CD4-positive, CD25-positive, alpha-beta regulatory T cell (primary cell): ENCODE results near the gene CERS6. TPM values are rescaled to one million over a fixed set of nuclear protein-coding genes. Genes with fewer than 3 reads are reported as not detected.
A peak's percentile ranks its signal among the peaks of the same experiment; 100 is the strongest.

Source experiments
- ATAC-seq, 2 donors: fragments of 150-1000 bp; cut with Tn5 transposase; one replicate each; pipeline ENCODE4 v1.10.0; 2021; ENCODE audit warnings: low read depth in 2 of 2, moderate number of reproducible peaks in 2 of 2, moderate library complexity in 1 of 2
- DNase-seq, 3 donors: peaks; one replicate each; pipeline versions ENCODE4 v3.0.0 to v3.0.0-alpha.2; 2012 to 2022; ENCODE audit warnings: mixed read lengths in 1 of 3
- H3K27ac ChIP-seq: one replicate; pipeline ENCODE4 v1.7.0; 2013; ENCODE audit warnings: mild to moderate bottlenecking, low read length; ENCODE audit not compliant: insufficient read depth, poor library complexity, severe bottlenecking
- H3K27me3 ChIP-seq: one replicate; pipeline ENCODE4 v1.7.0; 2013; ENCODE audit warnings: low read length; ENCODE audit not compliant: control insufficient read depth, insufficient read depth
- H3K36me3 ChIP-seq: one replicate; pipeline ENCODE4 v1.7.0; 2013; ENCODE audit warnings: mild to moderate bottlenecking, low read length, moderate library complexity; ENCODE audit not compliant: control insufficient read depth, insufficient read depth
- H3K4me1 ChIP-seq: 2 replicates; pipeline ENCODE4 v1.7.0; 2013; ENCODE audit warnings: mild to moderate bottlenecking, low read length; ENCODE audit not compliant: insufficient read depth, control insufficient read depth, poor library complexity, severe bottlenecking
- H3K4me3 ChIP-seq: one replicate; pipeline ENCODE4 v1.7.0; 2013; ENCODE audit warnings: low read depth, mild to moderate bottlenecking, low read length, moderate library complexity
- H3K9me3 ChIP-seq, 2 experiments: 1 replicate in 1 of 2; 2 replicates in 1 of 2; pipeline ENCODE4 v1.7.0; 2013; ENCODE audit warnings: low read length in 2 of 2, mild to moderate bottlenecking in 1 of 2, moderate library complexity in 1 of 2; ENCODE audit not compliant: control insufficient read depth in 2 of 2
- H3K27ac Mint-ChIP-seq, 3 donors: one replicate each; pipeline ENCODE4 v1.8.0; 2020 to 2022; ENCODE audit warnings: mild to moderate bottlenecking in 3 of 3, mixed read lengths in 3 of 3, moderate library complexity in 2 of 3
- H3K27me3 Mint-ChIP-seq: one replicate; pipeline ENCODE4 v1.8.0; 2022; ENCODE audit warnings: mild to moderate bottlenecking, mixed read lengths
- H3K36me3 Mint-ChIP-seq: one replicate; pipeline ENCODE4 v1.8.0; 2020; ENCODE audit warnings: mixed read lengths
- H3K4me1 Mint-ChIP-seq, 4 donors: one replicate each; pipeline ENCODE4 v1.8.0; 2020 to 2022; ENCODE audit warnings: mixed read lengths in 4 of 4, mild to moderate bottlenecking in 1 of 4
- H3K4me3 Mint-ChIP-seq, 4 donors: one replicate each; pipeline ENCODE4 v1.8.0; 2020 to 2022; ENCODE audit warnings: mild to moderate bottlenecking in 4 of 4, mixed read lengths in 4 of 4, moderate library complexity in 3 of 4
- H3K9me3 Mint-ChIP-seq, 7 donors: one replicate each; pipeline ENCODE4 v1.8.0; 2020 to 2022; ENCODE audit warnings: mixed read lengths in 7 of 7, mild to moderate bottlenecking in 3 of 7, moderate library complexity in 2 of 7
- polyA plus RNA-seq, 4 donors: library from polyadenylated mRNA; unstranded; fragments of 300-500 nt; fragmentation: Illumina TruSeq; gene quantifications; one replicate each; pipeline ENCODE4 v1.2.3, GENCODE V29; 2021
- total RNA-seq: library from RNA; stranded (reverse); gene quantifications from one replicate; pipeline ENCODE4 v1.2.3, GENCODE V29; 2022

CERS6 gene
- total and polyA plus RNA-seq, 5 donors from 2014 or later, result 1.3 to 5.3 (median 3.6) TPM

DNA sequence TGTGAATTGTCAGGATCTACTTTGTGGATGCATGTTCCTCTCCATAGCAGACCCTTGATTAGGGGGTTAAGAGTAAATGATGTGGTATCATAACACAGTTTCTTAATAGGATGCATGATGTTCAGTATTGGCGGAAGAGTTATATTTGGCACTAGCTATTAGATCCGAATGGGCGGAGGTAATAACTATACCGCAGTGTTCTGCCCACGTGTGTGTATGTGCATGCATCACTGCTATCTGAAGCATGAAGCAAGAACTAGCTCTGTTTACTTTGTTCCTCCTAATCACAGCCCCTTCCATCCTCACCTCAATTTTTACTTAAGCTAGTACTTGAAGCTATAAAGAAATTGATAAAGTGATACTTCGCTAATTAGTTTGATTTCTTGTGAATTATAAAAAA lies 186.8 kb downstream of the CERS6 start:
- DNase-seq, result no peak
- no peak for ATAC-seq
- H3K4me1 ChIP-seq, result no peaks in the 10 kb centered on the region
- H3K9me3 ChIP-seq, result no peaks in the 10 kb centered on the region
- H3K27me3 ChIP-seq, result no peaks in the 10 kb centered on the region
- H3K4me3 Mint-ChIP-seq, result no peak overlapping the region
- no peaks in the 10 kb centered on the region for H3K36me3 ChIP-seq
- H3K4me3 ChIP-seq, result no peak overlapping the region
- no peaks in the 10 kb centered on the region for H3K27me3 Mint-ChIP-seq
- H3K27ac Mint-ChIP-seq, result no peak overlapping the region
- H3K9me3 Mint-ChIP-seq, result peaks cover 0 to 4% (median 0%) of the 10 kb centered on the region in 7 donors
- H3K4me1 Mint-ChIP-seq, result peaks cover 0 to 16% (median 1%) of the 10 kb centered on the region in 4 donors
- no peak overlapping the region for H3K27ac ChIP-seq
- peaks cover 11% of the 10 kb centered on the region for H3K36me3 Mint-ChIP-seq

DNA sequence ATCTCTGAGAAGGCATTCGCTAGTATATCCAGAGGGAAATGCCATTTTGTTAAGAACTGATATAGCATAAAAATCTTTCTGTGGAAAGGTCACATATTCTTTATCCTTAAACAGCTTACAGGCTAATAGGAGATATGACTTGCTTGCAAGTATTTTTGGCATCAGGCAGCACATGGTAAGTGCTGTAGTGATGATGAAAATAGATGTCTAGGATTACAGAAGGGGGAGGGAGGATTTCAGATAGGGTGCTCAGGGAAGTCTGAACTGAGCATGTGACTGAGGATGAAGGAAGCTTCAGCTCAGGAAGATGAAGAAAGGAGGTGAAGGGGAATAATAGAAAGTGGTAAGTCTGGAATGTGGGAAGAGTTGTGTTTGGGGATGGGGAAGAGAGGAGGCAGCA lies 187.9 kb downstream of the CERS6 start:
- no peak overlapping the region for H3K4me3 Mint-ChIP-seq
- DNase-seq (no peak), ATAC-seq (no peak)
- no peaks in the 10 kb centered on the region for H3K9me3 ChIP-seq
- H3K27me3 ChIP-seq, result no peaks in the 10 kb centered on the region
- no peaks in the 10 kb centered on the region for H3K4me1 ChIP-seq
- H3K4me1 Mint-ChIP-seq, result peaks cover 0 to 16% (median 1%) of the 10 kb centered on the region in 4 donors
- peaks cover 0 to 4% (median 0%) of the 10 kb centered on the region in 7 donors for H3K9me3 Mint-ChIP-seq
- no peaks in the 10 kb centered on the region for H3K36me3 ChIP-seq
- H3K27me3 Mint-ChIP-seq, result no peaks in the 10 kb centered on the region
- H3K36me3 Mint-ChIP-seq, result peaks cover 11% of the 10 kb centered on the region
- H3K27ac Mint-ChIP-seq, result peak overlapping the region in 2 of 3 donors; percentile 1 to 21
- no peak overlapping the region for H3K27ac ChIP-seq
- no peak overlapping the region for H3K4me3 ChIP-seq

DNA sequence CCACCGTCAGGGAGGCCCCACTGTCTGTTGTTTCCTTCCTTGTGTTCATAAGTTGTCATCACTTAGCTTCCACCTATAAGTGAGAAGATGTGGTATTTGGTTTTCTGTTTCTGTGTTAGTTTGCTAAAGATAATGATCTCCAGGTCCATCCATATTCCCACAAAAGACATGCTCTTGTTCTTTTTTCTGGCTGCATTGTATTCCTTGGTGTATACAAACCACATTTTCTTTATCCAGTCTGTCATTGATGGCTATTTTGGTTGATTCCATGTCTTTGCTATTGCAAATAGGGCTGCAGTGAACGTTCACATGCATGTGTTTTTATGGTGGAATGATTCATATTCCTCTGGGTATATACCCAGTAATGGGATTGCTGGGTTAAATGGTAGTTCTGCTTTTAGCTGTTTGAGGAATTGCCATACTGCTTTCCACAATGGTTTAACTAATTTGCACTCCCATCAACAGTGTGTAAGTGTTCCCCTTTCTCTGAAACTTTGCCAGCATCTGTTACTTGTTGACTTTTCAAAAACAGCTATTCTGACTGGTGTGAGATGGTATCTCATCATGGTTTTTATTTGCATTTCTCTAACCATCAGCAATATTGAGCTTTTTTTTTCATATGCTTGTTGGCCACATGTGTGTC lies 189.7 kb downstream of the CERS6 start:
- H3K9me3 ChIP-seq, result no peaks in the 10 kb centered on the region
- H3K27me3 Mint-ChIP-seq, result no peaks in the 10 kb centered on the region
- no peak overlapping the region for H3K27ac Mint-ChIP-seq
- no peaks in the 10 kb centered on the region for H3K4me1 ChIP-seq
- peaks cover 11% of the 10 kb centered on the region for H3K36me3 Mint-ChIP-seq
- H3K4me3 Mint-ChIP-seq, result no peak overlapping the region
- no peaks in the 10 kb centered on the region for H3K36me3 ChIP-seq
- no peak overlapping the region for H3K4me3 ChIP-seq
- no peak overlapping the region for H3K27ac ChIP-seq
- H3K4me1 Mint-ChIP-seq, result peaks cover 0 to 16% (median under 1%) of the 10 kb centered on the region in 4 donors
- no peak for DNase-seq
- peaks cover 0 to 4% (median 0%) of the 10 kb centered on the region in 7 donors for H3K9me3 Mint-ChIP-seq
- no peak for ATAC-seq
- H3K27me3 ChIP-seq, result no peaks in the 10 kb centered on the region

DNA sequence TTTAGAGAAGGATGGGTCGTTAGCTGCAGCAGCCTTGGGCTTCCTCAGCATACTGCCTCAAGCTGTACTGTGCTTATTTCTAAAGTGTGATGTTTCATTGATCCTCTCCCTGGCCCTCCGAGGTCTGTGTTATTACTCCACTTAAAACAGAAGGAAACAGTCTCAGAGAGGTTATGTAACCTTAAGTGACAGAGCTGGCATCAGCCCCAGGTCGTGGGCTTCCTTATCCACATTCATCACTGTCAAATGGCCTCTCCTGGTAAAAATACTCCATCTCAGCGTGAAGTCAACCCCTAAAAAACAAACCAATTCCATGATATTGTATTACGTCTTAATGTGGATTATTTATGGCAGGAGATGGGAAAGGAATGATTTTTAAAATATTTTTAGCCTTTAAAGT lies 193.0 kb downstream of the CERS6 start:
- no peak for DNase-seq
- Histone ChIP-seq H3K36me3 (no peaks in the 10 kb centered on the region), H3K9me3 (no peaks in the 10 kb centered on the region), H3K4me3 (no peak overlapping the region), H3K4me1 (no peaks in the 10 kb centered on the region), H3K27me3 (no peaks in the 10 kb centered on the region), H3K27ac (no peak overlapping the region)
- no peak for ATAC-seq
- peaks cover 3% of the 10 kb centered on the region for H3K36me3 Mint-ChIP-seq
- peaks cover 0 to 3% (median 0%) of the 10 kb centered on the region in 7 donors for H3K9me3 Mint-ChIP-seq
- peaks cover 0 to 13% (median 0%) of the 10 kb centered on the region in 4 donors for H3K4me1 Mint-ChIP-seq
- H3K27ac Mint-ChIP-seq, result no peak overlapping the region
- no peak overlapping the region for H3K4me3 Mint-ChIP-seq
- H3K27me3 Mint-ChIP-seq, result no peaks in the 10 kb centered on the region

DNA sequence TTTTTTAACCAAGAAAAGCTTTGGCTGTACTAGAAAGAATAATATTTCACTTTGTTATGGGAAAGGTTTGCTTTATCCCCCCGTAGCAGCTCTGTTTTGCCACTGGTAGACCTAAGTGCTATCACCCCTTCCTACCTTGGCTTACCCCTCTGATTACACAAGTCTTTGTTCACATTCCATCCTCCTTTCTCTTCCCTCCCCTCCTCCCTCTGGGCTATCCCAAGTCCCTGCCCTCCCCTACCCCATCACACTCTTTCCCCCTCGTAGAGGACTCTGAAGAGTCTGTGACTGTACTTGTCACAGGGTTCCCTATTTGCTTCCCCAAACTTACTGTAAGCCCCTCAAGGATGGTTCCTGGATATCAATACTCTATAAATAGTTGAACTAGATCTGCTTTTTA lies 193.5 kb downstream of the CERS6 start:
- DNase-seq (no peak), ATAC-seq (no peak)

DNA sequence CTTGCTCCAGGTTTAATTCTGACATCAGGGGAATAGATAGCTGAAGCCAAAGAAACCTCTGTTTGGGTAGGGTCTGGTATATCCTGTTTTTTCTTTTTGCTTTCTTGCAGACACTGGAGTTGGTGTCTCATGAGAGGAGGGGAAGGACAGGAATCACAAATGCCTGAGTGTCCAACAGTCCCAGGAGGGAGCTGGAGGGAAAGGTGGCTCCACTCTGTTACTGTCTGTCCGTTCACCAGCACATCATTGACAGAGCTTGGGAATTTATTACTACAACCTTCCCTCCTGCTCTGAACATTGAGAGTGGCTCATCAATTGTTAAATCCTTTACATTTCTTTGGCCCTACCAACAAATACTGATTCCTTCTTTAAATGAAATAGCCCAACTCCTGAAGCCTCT lies 194.1 kb downstream of the CERS6 start:
- Histone ChIP-seq H3K27me3 (no peaks in the 10 kb centered on the region), H3K4me3 (no peak overlapping the region), H3K9me3 (no peaks in the 10 kb centered on the region), H3K27ac (no peak overlapping the region), H3K36me3 (no peaks in the 10 kb centered on the region), H3K4me1 (no peaks in the 10 kb centered on the region)
- no peak for DNase-seq
- peaks cover 4% of the 10 kb centered on the region for H3K27me3 Mint-ChIP-seq
- H3K4me3 Mint-ChIP-seq, result no peak overlapping the region
- peaks cover 0 to 3% (median 0%) of the 10 kb centered on the region in 7 donors for H3K9me3 Mint-ChIP-seq
- no peaks in the 10 kb centered on the region for H3K36me3 Mint-ChIP-seq
- H3K27ac Mint-ChIP-seq, result no peak overlapping the region
- ATAC-seq, result no peak
- peaks cover 0 to 10% (median 0%) of the 10 kb centered on the region in 4 donors for H3K4me1 Mint-ChIP-seq

More for the DNA sequence above, 193.5 kb downstream of the CERS6 start:
- no peak overlapping the region for H3K4me3 Mint-ChIP-seq
- no peaks in the 10 kb centered on the region for H3K36me3 Mint-ChIP-seq
- peaks cover 0 to 3% (median 0%) of the 10 kb centered on the region in 7 donors for H3K9me3 Mint-ChIP-seq
- Histone ChIP-seq H3K4me3 (no peak overlapping the region), H3K9me3 (no peaks in the 10 kb centered on the region), H3K4me1 (no peaks in the 10 kb centered on the region), H3K27me3 (no peaks in the 10 kb centered on the region), H3K36me3 (no peaks in the 10 kb centered on the region), H3K27ac (no peak overlapping the region)
- peaks cover under 1% of the 10 kb centered on the region for H3K27me3 Mint-ChIP-seq
- peaks cover 0 to 10% (median 0%) of the 10 kb centered on the region in 4 donors for H3K4me1 Mint-ChIP-seq
- H3K27ac Mint-ChIP-seq, result no peak overlapping the region

DNA sequence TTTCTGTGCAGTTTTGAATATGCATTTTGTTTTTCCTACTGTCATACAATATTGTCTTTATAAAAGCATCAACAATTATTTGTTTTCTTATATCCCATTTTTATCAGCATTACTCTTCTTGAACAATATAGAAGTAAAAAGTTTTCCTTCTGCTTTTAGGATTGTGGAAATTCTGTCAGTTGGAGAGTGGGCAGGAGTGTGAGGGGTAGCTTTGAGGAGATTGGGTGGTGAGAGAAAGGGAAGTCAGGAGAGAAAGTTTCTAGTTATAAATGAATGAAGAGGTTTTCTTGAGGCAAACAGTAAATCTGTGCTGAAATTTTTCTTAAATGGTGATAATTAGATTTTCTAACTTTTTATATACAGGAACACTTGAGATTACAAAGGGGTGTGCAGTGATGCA lies 194.7 kb downstream of the CERS6 start:
- no peaks in the 10 kb centered on the region for H3K4me1 ChIP-seq
- H3K27me3 ChIP-seq, result no peaks in the 10 kb centered on the region
- no peak overlapping the region for H3K4me3 Mint-ChIP-seq
- peaks cover 4% of the 10 kb centered on the region for H3K27me3 Mint-ChIP-seq
- H3K27ac ChIP-seq, result no peak overlapping the region
- H3K4me1 Mint-ChIP-seq, result peaks cover 0 to 10% (median 0%) of the 10 kb centered on the region in 4 donors
- H3K9me3 ChIP-seq, result no peaks in the 10 kb centered on the region
- H3K36me3 Mint-ChIP-seq, result no peaks in the 10 kb centered on the region
- no peak overlapping the region for H3K4me3 ChIP-seq
- no peak for DNase-seq
- peaks cover 0 to 4% (median 0%) of the 10 kb centered on the region in 7 donors for H3K9me3 Mint-ChIP-seq
- ATAC-seq, result no peak
- no peak overlapping the region for H3K27ac Mint-ChIP-seq
- H3K36me3 ChIP-seq, result no peaks in the 10 kb centered on the region
